KOPT-K1 (cell line): ENCODE measurements around the gene MEGF9.
A peak's percentile ranks its signal among the peaks of the same experiment; 100 is the strongest.

Experiments
- H3K27ac ChIP-seq: fragments of 200-600 bp; sonication (generic); 2 replicates; pipeline ENCODE4 v1.5.1; 2016; ENCODE audit warnings: antibody characterized with exemption, mild to moderate bottlenecking, low read depth, low read length; ENCODE audit not compliant: poor library complexity, severe bottlenecking
- H3K36me3 ChIP-seq: fragments of 200-600 bp; sonication (generic); 2 replicates; pipeline ENCODE4 v1.5.1; 2017; ENCODE audit warnings: antibody characterized with exemption, mild to moderate bottlenecking, low read length, moderate library complexity; ENCODE audit not compliant: insufficient read depth
- H3K9me3 ChIP-seq: fragments of 200-600 bp; sonication (generic); 2 replicates; pipeline ENCODE4 v1.5.1; 2017; ENCODE audit warnings: antibody characterized with exemption, low read length, mild to moderate bottlenecking; ENCODE audit not compliant: insufficient read depth, poor library complexity, severe bottlenecking

Gene MEGF9

GRCh38 chr9:120616966-120617935, 97.0 kb downstream of the MEGF9 start:
- H3K36me3 ChIP-seq: peaks cover 6% of the 10 kb centered on the region; the same call in 1 of the 2 replicates
- no peaks in the 10 kb centered on the region for H3K9me3 ChIP-seq
- H3K27ac ChIP-seq: no peak overlapping the region

DNA sequence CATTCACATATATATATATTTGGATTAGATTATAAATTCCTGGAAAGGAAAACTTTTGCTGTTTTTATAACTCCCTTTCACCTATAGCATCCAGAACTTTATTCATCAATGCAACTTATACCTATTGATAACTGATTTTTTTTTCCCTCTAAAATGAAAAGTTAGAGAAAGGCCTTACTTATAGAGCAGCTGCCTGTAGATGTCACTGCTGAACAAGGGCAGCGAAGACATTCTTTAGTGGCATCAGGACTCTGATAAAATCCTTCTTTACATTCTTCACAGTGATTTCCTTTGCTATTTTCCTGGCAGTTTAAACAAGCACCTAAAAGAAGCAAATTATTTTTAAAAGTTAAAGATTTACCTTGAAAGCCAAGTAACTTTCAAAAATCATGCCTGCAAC, 102.1 kb downstream of the MEGF9 start:
- no peak overlapping the region for H3K27ac ChIP-seq
- H3K36me3 ChIP-seq: peaks cover 12% of the 10 kb centered on the region; the same call in 1 of the 2 replicates

DNA sequence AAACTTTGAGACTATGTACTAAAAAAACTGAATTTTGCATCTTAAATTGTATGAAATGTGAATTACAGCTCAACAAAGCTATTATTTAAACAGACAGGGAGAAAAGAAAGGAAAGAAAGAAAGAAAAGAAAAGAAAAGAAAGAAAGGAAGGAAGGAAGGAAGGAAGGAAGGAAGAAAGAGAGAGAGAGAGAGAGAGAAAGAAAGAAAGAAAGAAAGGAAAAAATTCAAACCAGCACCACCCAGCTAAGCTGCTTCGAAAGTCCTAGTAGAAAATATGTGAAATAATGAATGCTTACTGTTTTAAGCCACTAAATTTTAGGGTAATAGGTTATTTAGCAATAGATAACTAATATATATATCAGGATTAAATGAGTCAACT, 102.6 kb downstream of the MEGF9 start:
- H3K36me3 ChIP-seq: peaks cover 14% of the 10 kb centered on the region; the same call in 1 of the 2 replicates
- H3K27ac ChIP-seq: no peak overlapping the region
- H3K9me3 ChIP-seq: no peaks in the 10 kb centered on the region

More for the DNA sequence above, 102.1 kb downstream of the MEGF9 start:
- no peaks in the 10 kb centered on the region for H3K9me3 ChIP-seq

GRCh38 chr9:120610975-120611689, 103.1 kb downstream of the MEGF9 start:
- Histone ChIP-seq H3K27ac (no peak overlapping the region), H3K9me3 (no peaks in the 10 kb centered on the region), H3K36me3 (peaks cover 14% of the 10 kb centered on the region; the same call in 1 of the 2 replicates)

GRCh38 chr9:120609636-120610035, 104.6 kb downstream of the MEGF9 start:
- H3K27ac ChIP-seq: no peak overlapping the region
- H3K36me3 ChIP-seq: peaks cover 23% of the 10 kb centered on the region
- no peaks in the 10 kb centered on the region for H3K9me3 ChIP-seq

DNA sequence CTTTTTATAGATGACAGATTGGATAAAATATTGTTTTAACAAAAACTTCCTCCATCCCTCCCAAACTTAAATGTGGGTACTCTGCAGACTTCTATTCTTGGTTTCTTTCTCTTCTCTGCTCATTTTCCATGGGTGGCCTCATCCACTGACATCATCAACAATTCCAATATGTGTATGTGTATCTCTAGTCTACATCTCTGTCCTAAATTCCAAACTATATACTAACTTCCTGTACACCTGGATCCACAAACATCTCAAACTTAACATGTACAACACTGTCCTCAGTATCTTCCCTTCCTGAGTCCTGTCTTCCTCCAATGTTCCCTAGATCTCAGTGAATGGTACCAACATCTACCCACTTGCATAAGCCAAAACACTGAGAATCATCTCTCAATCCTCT, 105.8 kb downstream of the MEGF9 start:
- H3K36me3 ChIP-seq: peaks cover 27% of the 10 kb centered on the region
- no peak overlapping the region for H3K27ac ChIP-seq

GRCh38 chr9:120603591-120603990, 110.7 kb downstream of the MEGF9 start:
- Histone ChIP-seq H3K27ac (no peak overlapping the region), H3K36me3 (peaks cover 22% of the 10 kb centered on the region), H3K9me3 (no peaks in the 10 kb centered on the region)

More for the DNA sequence above, 105.8 kb downstream of the MEGF9 start:
- no peaks in the 10 kb centered on the region for H3K9me3 ChIP-seq

DNA sequence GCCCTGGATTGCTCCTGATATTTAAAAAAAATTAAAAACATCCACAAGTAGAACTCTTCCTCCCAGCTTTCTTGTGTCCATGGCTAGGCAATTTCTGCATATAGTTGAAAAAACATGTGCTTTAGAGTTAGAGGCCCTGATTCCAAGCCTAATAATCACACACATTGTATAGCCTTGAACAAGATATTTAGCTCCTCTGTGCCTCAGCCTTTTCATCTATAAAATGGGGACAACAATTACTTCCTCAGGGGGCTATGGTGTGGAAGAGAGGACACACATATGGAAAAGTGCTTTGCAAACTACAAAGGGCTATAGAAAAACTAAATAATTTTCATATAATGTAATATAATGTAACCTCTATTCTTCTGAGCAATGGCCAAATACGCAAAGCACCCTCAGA, 111.3 kb downstream of the MEGF9 start:
- Histone ChIP-seq H3K36me3 (peaks cover 22% of the 10 kb centered on the region), H3K27ac (no peak overlapping the region), H3K9me3 (no peaks in the 10 kb centered on the region)

GRCh38 chr9:120593955-120594277, 120.4 kb downstream of the MEGF9 start:
- Histone ChIP-seq H3K36me3 (no peaks in the 10 kb centered on the region), H3K27ac (no peak overlapping the region), H3K9me3 (no peaks in the 10 kb centered on the region)

DNA sequence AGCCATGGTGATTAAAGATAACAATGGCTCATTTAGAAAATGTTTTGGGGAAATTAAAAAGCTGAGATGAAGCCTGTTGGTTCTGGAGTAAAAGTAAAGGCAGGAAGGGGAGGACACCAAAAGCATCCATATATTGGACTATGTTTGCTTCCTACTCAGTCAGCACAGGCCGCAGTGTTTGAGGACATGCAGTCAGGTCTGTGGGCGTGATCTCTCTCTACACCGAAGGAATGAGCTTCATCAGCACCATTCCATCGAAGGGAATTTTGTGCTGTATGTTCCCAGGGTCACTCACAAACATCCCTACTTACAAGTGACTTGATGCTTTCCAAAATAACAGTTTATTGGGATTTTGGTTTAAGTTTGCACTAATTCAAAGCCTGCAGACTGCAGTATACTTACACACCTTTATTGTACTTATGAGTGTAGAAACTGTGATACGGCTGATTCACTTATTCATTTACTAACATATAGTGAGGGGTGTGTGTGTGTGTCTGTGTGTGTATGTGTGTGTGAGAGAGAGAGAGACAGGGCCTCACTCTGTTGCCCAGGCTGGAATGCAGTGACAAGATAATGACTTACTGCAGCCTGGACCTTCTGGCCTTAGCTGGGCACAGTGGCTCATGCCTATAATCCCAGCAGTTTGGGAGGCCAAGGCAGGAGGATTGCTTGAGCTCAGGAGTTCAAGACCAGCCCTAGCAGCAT, 120.9 kb downstream of the MEGF9 start:
- no peak overlapping the region for H3K27ac ChIP-seq
- H3K36me3 ChIP-seq: no peaks in the 10 kb centered on the region
- no peaks in the 10 kb centered on the region for H3K9me3 ChIP-seq

DNA sequence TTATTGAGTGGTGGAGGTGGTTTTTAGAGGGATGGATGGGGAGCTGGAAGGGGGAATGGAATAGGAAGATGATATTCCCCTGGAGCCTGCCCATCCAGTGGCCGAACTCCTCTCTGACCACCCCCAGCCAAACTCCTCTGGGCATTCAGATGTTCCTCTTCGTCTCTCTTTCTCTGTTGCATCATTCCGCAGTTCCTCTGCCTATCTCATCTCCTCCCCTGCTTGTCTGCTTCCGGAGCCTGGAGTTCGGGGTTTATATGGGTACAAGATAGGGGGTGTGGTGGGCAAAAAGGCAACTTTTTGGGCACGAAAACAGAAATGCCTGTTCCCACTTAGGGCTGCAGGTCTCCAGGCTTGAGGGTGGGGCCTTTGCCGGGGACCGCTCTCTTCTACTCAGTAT, 122.1 kb downstream of the MEGF9 start:
- H3K36me3 ChIP-seq: no peaks in the 10 kb centered on the region
- no peak overlapping the region for H3K27ac ChIP-seq
- H3K9me3 ChIP-seq: no peaks in the 10 kb centered on the region

DNA sequence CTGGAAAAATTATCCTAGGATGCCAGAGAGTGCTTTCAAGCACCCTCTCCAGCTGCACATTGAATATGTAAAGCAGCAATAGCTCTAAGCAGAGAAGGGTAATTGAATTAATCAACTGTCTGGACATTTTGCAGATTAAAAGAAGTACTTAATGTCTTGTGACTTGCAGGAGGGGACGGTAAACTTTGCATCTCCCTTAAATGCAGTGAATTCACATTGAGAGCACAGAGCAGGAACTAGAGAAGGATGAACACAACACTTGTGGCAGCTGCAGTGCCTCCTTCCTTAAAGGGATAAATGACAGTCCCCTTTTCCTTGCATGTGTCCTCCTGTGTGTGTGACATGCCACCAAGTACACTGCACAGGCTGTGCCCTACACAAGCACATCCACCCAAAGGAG, 126.9 kb downstream of the MEGF9 start:
- Histone ChIP-seq H3K36me3 (no peaks in the 10 kb centered on the region), H3K27ac (no peak overlapping the region), H3K9me3 (no peaks in the 10 kb centered on the region)

GRCh38 chr9:120583958-120584369, 130.3 kb downstream of the MEGF9 start:
- H3K27ac ChIP-seq: peak overlapping the region; percentile 35
- H3K9me3 ChIP-seq: no peaks in the 10 kb centered on the region
- H3K36me3 ChIP-seq: no peaks in the 10 kb centered on the region

DNA sequence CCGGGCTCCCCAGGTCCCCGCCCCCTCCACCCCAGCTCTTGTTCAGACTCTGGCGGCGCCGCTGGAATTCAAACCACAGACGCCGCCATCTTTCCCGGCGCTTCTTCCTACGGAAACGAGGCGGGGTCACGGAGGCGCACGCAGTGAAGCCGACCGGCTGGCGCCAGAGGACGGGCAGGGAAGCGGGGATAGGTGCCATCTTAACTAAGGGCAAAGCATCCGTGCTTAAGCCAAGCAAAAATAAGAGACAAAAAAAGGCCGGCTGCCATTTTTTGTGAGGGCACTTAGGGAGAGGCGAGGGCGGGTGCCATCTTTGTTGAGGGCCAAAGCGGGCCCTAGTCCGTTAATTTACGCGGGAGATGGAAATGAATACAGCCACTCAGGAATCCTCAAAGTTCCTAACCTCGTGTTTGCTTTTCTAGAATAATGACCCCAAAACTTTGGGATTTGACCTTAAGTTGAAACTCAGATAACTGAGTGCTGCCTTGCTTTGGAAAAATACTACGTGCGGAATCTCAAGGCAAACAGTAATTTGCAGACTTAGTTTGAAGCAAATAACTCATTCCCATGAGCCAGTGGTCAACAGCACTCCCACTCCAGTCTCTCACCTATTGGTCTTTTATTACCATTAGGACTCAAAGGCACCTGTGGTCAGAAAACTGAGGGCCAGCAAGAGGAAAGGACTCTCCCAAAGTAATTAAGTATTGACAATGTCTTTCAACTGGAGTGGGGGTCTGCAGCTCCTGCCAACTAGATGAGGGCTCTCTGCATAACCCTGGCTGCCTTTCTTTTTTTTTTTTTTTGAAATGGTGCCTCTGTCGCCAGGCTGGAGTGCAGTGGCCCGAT, 134.0 kb downstream of the MEGF9 start, which contains the start of gene CDK5RAP2:
TSS of gene CDK5RAP2 (minus strand) at position 117 of the 846 bp plus-strand sequence. CDS start 189 bp downstream, outside the sequence.
- Histone ChIP-seq H3K9me3 (no peaks in the 10 kb centered on the region), H3K27ac (peak within 1 kb of the TSS; percentile 86)

More for the DNA sequence above, 134.0 kb downstream of the MEGF9 start, which contains the start of gene CDK5RAP2:
- peaks cover 13% of the 10 kb centered on the region for H3K36me3 ChIP-seq
